KMS-11 (cell line): ENCODE results near the gene CCDC3.

Experiments used
- H2AFZ ChIP-seq: fragments of 200-600 bp; sonication (generic); 2 replicates; pipeline ENCODE4 v1.6.1; 2016; ENCODE audit warnings: antibody characterized with exemption, mixed run types, low read depth
- H3K27ac ChIP-seq: fragments of 200-600 bp; sonication (generic); 2 replicates; pipeline ENCODE4 v1.6.1; 2016; ENCODE audit warnings: mild to moderate bottlenecking, mixed run types
- H3K27me3 ChIP-seq: fragments of 200-600 bp; sonication (generic); 2 replicates; pipeline ENCODE4 v1.6.1; 2017; ENCODE audit warnings: mild to moderate bottlenecking, low read depth, mixed run types, moderate library complexity; ENCODE audit not compliant: insufficient read depth
- H3K36me3 ChIP-seq: fragments of 200-600 bp; sonication (generic); 2 replicates; pipeline ENCODE4 v1.6.1; 2017; ENCODE audit warnings: mild to moderate bottlenecking, mixed run types; ENCODE audit not compliant: insufficient read depth
- H3K4me1 ChIP-seq: fragments of 200-600 bp; sonication (generic); 2 replicates; pipeline ENCODE4 v1.6.1; 2016; ENCODE audit warnings: mild to moderate bottlenecking, low read depth, mixed run types; ENCODE audit not compliant: poor library complexity, severe bottlenecking
- H3K4me2 ChIP-seq: fragments of 200-600 bp; sonication (generic); 2 replicates; pipeline ENCODE4 v1.7.0; 2016; ENCODE audit warnings: mild to moderate bottlenecking, mixed run types
- H3K4me3 ChIP-seq: fragments of 200-600 bp; sonication (generic); IDR thresholded peaks from 2 replicates; pipeline ENCODE4 v1.6.1; 2017; ENCODE audit warnings: low read depth, low read length, mixed read lengths; ENCODE audit not compliant: insufficient read depth
- H3K79me2 ChIP-seq: fragments of 200-600 bp; sonication (generic); 2 replicates; pipeline ENCODE4 v1.6.1; 2016; ENCODE audit warnings: low read depth, mixed run types; ENCODE audit not compliant: insufficient read depth
- H3K9ac ChIP-seq: fragments of 200-600 bp; sonication (generic); 2 replicates; pipeline ENCODE4 v1.6.1; 2016; ENCODE audit warnings: mild to moderate bottlenecking, mixed run types
- H4K20me1 ChIP-seq: fragments of 200-600 bp; sonication (generic); 2 replicates; pipeline ENCODE4 v1.6.1; 2016; ENCODE audit warnings: mild to moderate bottlenecking, mixed run types; ENCODE audit not compliant: insufficient read depth
- CTCF ChIP-seq: fragments of 200-600 bp; sonication (generic); conservative IDR thresholded peaks from 2 replicates; pipeline ENCODE4 v1.6.1; 2017; ENCODE audit warnings: low read depth, mild to moderate bottlenecking, antibody characterized with exemption, low read length, moderate library complexity, mixed read lengths

The CCDC3 gene

GRCh38 chr10:13047529-13048206 lies 46.2 kb upstream of the CCDC3 start:
- no peaks in the 10 kb centered on the region for H4K20me1 ChIP-seq
- H3K36me3 ChIP-seq = no peaks in the 10 kb centered on the region
- no peak overlapping the region for H2AFZ ChIP-seq
- no peak for TF ChIP-seq CTCF
- H3K27ac ChIP-seq = no peak overlapping the region
- H3K4me1 ChIP-seq = no peaks in the 10 kb centered on the region
- no peak overlapping the region for H3K4me2 ChIP-seq
- no peak overlapping the region for H3K4me3 ChIP-seq
- H3K9ac ChIP-seq = no peak overlapping the region
- H3K27me3 ChIP-seq = no peaks in the 10 kb centered on the region
- no peaks in the 10 kb centered on the region for H3K79me2 ChIP-seq

GRCh38 chr10:13046851-13047528 lies 45.5 kb upstream of the CCDC3 start:
- H3K4me1 ChIP-seq = no peaks in the 10 kb centered on the region
- H3K9ac ChIP-seq = no peak overlapping the region
- no peak overlapping the region for H3K27ac ChIP-seq
- H3K27me3 ChIP-seq = no peaks in the 10 kb centered on the region
- H3K36me3 ChIP-seq = no peaks in the 10 kb centered on the region
- no peak overlapping the region for H3K4me2 ChIP-seq
- H3K4me3 ChIP-seq = no peak overlapping the region
- no peak for TF ChIP-seq CTCF
- H2AFZ ChIP-seq = no peak overlapping the region
- H4K20me1 ChIP-seq = no peaks in the 10 kb centered on the region
- no peaks in the 10 kb centered on the region for H3K79me2 ChIP-seq

- H2AFZ ChIP-seq = no peak overlapping the region
Measured at GRCh38 chr10:13043520-13043919, 42.0 kb upstream of the CCDC3 start.

GRCh38 chr10:13039761-13040160 lies 38.2 kb upstream of the CCDC3 start:
- Histone ChIP-seq H3K4me3 (no peak overlapping the region), H3K9ac (no peak overlapping the region), H4K20me1 (no peaks in the 10 kb centered on the region), H3K27ac (no peak overlapping the region), H3K4me2 (no peak overlapping the region), H3K27me3 (no peaks in the 10 kb centered on the region), H2AFZ (no peak overlapping the region), H3K36me3 (no peaks in the 10 kb centered on the region), H3K79me2 (no peaks in the 10 kb centered on the region), H3K4me1 (no peaks in the 10 kb centered on the region)
- no peak for TF ChIP-seq CTCF

More at GRCh38 chr10:13043520-13043919, 42.0 kb upstream of the CCDC3 start:
- H3K27ac ChIP-seq = no peak overlapping the region
- no peak overlapping the region for H3K4me3 ChIP-seq
- TF ChIP-seq CTCF = no peak
- H3K27me3 ChIP-seq = no peaks in the 10 kb centered on the region
- no peak overlapping the region for H3K9ac ChIP-seq
- no peaks in the 10 kb centered on the region for H3K36me3 ChIP-seq
- no peak overlapping the region for H3K4me2 ChIP-seq
- H4K20me1 ChIP-seq = no peaks in the 10 kb centered on the region
- no peaks in the 10 kb centered on the region for H3K4me1 ChIP-seq
- no peaks in the 10 kb centered on the region for H3K79me2 ChIP-seq
